Non-pigmented ciliary epithelial cell (primary cell): ENCODE measurements around the gene FCHSD2.
"Not testable (repeated sequence)": the region's sequence is repeated elsewhere in the genome, so short reads cannot be mapped to it uniquely, and the experiment has no call there.

Experiments used
- DNase-seq: peaks from one replicate; pipeline ENCODE4 v3.0.0-alpha.2; 2010; ENCODE audit warnings: low read depth

Gene FCHSD2

DNA sequence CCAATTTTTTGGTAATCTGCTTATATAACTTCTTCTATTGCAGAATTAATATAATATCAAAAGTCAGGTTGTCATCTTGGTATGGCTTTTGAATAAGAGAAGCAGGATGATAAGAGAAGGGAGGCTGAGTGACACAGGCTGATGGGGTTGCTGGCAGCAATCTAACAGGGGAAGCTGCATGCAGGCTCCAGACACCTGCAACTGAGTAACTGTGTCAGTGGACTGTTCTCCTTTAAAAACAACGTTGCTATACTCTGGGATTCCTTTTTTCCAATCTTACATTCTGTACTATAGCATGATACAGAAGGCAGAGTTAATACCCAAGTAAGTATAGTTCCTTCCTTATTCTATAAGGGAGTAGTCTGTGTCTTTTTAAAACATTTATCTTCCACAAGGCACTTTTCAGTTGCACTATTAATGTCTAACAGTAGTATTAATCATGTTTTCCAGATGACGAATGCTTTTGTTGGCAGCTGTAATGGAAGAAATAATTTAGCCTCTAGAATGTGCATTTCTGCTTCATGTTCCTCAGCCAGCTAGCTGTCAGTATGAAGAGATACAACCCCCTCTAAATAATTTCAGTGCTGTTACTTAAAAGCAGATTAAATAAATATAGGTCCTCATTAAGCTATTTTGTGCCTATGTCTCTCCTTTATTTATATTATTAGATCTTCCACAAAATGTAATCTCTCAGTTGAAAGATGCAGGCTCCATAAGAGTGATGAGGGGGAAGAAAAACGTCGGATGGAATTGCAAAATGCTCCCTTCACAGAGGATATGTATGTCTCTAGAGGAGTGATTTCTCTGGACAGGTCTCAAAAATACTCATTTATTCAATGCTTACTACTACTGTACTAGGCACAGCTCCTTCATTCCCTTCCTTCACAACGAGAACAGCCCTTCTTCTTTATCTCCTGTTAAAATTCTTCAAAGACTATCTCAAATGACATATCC, 277.1 kb downstream of the FCHSD2 start:
- DNase-seq, result no peak

DNA sequence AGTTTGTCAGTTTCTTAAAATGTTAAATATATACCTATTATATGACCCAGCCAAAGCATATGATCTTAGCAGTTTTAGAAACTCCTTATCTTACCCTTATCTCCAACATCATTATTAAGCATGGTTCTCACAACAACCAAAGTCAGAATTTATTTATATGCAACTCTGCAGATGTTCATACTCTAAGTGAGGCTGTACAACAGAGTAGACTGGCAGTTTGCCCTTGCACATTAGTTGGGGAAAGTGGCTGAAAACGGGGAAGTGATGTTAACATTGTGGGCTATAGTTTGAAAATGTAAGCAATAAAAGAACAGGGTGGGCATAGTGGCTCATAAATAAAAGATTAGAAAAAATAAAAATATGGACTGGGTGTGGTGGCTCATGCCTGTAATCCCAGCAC, 278.2 kb downstream of the FCHSD2 start:
- DNase-seq, result no peak

DNA sequence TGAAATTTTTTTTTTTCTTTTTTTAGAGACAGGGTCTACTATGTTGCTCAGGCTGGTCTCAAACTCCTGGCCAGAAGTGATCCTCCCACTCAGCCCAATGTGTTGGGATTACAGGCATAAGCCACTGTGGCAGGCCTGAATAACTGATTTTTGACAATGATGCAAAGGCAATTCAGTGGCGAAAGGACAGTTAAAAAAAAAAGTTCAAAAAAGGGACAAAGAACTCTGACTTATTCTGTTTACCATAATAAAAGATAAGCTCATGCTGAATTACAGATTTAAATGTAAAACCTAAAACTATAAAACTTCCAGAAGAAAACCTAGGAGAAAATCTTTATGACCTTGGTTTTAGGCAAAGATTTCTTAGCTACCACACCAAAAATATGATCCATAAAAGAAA, 279.0 kb downstream of the FCHSD2 start:
- no peak for DNase-seq

DNA sequence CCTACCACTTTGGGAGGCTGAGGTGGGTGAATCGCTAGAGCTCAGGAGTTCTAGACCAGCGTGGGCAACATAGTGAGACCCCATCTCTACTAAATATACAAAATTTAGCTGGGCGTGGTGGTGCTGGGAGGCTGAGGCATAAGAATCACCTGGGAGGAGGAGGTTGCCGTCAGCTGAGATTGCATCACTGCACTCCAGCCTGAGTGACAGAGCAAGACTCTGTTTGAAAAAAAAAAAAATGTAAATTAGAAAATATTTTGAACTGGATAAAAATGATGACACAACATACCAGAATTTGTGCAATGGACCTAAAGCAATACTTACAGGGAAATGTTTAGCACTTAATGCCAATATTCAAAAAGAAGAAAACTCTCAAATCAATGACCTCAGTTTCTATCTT, 281.5 kb downstream of the FCHSD2 start:
- no peak for DNase-seq

DNA sequence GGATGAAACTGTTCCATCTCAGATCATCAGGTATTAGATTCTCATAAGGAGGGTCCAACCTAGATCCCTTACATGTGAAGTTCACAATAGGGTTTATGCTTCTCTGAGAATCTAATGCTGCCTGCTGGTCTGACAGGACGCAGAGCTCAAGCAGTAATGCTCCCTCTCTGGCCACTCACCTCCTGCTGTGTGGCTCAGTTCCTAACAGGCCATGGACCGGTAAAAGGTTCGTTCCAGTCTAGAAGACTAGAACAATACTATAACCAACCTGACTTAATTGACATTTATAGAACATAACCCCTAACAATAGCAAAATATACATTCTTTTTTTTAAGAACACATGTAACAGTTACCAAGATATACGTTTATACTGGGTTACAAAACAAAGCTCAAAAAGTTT, 282.1 kb downstream of the FCHSD2 start:
- DNase-seq, result no peak

DNA sequence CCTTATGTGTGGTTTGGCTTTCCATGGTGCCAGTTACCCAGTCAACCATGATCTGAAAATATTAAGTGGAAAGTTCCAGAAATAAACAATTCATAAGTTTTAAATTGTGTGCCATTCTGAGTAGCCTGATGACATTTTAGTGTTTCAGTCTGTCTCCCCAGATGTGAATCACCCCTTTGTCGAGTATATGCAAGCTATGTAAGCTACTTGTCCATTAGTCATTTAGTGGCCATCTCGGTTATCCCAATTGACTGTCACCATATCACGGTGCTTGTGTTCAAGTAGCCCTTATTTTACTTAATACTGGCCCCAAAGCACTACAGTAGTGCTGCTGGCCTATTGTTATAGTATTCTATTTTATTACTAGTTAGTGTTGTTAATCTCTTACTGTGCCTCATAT, 283.0 kb downstream of the FCHSD2 start:
- no peak for DNase-seq

DNA sequence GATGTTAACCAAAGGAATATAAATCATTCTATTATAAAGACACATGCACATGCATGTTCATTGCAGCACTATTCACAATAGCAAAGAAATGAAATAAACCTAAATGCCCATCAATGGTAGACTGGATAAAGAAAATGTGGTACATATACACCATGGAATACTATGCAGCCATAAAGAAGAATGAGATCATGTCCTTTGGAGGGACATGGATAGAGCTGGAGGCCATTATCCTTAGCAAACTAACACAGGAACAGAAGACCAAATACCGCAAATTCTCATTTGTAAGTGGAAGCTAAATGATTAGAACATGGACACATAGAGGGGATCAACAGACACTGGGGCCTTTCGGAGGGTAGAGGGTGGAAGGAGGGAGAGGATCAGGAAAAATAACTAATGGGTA, 283.9 kb downstream of the FCHSD2 start:
- DNase-seq, result not testable (repeated sequence)

DNA sequence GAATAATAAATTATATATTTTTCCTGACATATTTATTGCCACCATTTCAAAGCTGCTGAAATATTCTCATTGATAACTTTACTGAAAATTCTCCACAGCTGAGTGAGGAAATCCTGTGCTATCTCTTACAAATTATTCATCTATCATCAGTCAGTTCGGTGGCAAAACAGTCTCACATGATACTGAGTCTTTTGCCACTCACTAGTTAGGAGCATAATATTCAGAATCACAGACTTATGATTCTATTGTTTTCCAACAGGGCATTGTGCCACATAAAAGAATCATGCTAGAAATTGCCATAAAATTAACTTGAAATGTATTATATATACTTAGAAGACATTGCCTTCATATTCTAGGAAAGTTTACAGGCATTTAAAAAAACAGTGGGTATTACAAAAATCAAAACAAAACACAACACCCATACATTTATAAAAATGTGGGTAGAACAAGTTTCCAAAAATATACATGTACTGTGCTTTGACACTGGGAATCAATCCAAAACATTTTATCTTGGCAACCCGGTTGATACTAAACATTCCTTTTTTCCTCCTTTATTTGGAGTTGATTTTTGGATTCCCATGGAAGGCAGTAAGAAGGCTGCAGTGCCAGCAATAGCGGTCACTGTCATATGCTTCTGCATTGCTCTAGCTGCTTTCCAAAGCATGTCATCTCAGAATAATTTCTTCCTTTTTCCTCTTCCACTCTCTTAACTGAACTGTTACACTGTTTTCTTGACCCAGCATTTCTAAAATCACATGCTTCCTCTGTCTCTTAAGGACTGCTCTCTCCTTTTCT, 285.4 kb downstream of the FCHSD2 start:
- no peak for DNase-seq

DNA sequence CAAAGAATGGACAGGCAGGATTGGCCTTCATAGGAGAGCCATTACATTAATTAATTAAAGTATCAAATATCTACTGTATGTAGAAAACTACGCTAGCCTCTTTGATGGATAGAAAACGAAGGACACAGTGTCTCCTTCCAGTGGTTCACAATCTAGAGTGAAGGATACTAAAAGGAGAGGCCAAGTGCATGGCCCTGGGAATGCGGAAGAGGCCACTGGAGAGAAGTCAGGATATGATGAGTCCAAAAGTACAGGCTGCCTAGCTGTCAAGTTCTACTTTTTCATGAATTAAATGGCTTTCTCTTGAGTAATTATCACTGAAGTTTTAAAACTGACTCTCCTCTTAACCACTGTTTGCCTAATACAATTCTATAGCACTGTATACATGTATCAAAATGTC, 286.1 kb downstream of the FCHSD2 start:
- no peak for DNase-seq

DNA sequence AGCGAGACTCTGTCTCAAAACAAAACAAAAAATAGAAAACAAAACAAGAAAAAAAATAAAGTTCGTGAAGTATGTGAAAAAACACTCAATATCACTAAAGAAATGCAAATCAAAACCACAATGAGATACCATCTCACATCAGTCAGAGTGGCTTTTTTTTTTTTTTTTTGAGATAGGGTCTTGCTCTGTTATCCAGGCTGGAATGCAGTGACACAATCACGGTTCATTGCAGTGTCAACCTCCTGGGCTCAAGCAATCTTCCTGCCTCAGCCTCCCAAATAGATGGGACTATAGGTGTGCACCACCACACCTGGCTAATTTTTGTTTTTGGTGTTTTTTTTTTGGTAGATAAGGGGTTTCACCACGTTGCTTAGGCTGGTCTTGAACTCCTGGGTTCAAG, 290.4 kb downstream of the FCHSD2 start:
- DNase-seq, result no peak

DNA sequence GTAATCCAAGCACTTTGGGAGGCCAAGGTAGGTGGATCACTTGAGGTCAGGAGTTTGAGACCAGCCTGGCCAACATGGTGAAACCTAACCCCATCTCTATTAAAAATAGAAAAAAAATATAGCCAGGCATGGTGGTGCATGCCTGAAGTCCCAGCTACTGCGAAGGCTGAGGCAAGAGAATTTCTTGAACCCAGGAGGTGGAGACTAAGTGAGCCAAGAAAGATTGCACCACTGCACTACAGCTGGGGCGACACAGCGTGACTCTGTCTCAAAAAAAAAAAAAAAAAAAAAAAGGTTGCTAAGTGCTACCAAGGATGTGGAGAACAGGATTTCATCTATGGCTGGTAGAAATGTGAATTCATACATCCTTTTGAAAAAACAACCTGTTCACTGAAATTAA, 291.3 kb downstream of the FCHSD2 start:
- no peak for DNase-seq

DNA sequence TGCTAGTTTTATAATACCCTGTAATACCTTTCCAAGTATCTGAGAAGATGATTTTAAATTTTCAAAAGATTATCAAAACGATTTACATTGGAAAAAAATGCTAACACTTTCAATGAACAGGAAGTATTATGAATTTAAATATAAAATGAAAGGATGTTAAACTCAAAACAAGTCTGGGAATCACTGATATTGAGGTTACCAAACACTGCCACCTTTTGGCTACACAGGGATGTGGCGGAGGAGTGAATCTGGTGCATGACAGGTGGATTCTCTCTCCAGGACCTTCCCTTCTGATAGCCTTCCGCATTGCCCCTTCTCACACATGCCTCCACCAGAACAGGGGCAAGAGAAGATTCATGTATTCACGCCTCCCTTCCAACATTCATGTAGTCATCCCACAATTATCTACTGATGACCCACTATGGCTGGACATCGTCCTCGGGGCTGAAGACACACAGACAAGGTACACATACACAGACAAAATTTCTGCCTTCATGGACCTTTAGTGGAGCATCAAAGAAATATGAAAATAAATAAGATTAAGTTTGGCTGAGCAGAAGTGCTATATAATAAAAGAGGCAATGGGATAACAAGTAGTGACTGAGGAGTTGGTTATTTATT, 293.2 kb downstream of the FCHSD2 start:
- DNase-seq, result no peak

DNA sequence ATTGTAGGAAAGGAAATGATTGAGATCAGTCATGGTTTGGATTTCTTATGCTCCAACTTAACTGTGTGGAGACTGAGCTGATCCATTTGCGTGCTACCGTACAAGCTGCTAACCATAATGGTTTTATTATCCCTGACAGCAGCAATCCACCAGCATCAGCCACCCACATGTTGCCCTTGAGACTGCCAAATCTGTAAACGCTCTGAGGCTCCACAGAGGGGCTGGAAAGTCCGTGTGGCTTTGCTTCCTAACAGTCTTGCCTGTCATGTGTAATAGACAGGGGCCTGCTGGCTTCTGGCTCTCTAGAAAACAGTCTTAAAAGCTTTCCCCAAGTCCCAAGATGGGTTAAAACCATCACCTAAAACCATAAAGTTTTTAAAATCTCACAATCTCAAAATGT, 297.8 kb downstream of the FCHSD2 start:
- no peak for DNase-seq

DNA sequence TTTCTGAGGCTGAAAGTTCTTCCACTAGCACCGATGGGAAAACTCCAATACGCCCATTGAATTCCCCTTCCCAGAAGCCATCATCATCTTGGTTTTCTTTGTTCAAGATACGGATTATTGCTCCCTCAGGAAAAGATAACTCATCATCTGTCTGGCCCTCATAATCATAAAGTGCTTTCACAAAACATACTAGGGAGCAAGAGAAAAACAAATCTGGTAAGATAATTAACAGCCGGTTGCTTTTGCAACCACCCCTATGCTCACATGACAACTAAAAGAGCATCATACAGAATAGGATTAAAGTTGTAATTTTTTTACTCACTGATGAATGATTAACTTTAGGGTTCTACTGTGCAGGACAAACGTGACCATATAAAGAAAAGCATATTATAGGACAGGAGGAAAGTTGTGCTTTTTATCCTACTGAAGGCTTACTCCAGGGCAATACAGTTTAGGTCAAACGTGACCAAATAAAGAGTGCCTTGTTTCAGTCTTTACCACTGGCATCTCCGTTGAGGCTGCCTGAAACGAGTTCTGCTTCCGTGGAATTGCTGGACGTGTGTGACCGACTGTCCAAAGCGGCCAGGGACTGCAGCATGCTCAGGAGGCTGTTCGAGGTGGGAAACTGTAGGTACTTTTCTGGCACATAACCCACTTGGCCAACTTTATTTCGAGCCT, 299.3 kb downstream of the FCHSD2 start:
- no peak for DNase-seq

DNA sequence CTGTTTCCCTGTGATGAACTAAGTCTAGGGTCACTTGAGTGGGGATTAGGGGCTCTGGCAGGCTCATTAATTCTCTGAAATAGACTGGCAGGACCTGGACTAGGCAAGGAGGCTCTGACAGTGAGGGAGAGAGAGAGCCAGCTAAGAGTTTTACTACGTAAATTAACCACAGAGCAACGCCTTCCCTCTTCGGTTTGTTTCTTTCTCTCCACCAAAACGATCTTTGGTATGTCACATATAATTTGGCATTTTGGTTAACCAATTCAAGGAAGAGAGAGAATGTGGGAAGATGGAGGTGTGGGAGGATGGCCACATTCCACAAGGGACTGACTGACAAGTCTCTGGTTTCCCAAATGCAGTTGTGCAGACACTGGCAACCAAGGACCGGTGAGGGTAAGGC, 300.0 kb downstream of the FCHSD2 start:
- DNase-seq, result no peak

DNA sequence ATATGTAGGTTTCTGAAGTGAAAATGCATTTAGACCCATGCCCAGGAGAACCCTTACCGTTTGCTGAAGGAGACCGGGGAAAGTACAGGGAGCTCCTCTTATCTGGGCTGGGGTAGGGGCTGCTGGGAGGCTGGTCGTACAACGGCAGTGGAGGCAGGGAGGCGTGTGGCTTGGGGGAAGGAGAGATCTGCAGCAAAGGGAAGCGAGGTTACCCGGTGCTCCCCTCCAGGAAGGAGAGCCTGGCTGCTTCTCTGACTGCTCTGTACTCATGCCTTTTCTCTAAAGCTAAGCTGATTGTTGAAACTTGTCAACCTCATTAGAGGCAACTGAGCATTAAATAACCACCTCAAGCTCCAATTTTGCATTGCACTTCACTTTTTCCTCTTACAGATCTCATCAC, 300.7 kb downstream of the FCHSD2 start:
- DNase-seq, result no peak

DNA sequence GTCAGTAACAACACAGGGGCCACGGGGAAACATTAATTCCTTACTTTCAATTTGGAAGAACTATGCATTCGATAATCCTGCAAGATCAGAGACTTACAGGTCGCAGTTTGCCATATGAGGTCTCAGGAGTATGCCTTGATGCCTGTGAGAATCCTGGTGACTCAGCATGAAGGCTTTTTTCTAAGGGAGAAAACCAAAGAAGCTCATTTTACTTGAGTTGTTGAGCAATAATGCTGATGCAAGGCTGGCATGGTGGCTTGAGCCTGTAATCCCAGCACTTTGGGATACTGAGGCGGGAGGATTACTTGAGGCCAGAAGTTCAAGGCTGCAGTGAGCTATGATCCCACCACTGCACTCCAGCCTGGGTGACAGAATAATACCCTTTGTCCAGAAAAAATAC, 301.3 kb downstream of the FCHSD2 start:
- peak; percentile 85 for DNase-seq

DNA sequence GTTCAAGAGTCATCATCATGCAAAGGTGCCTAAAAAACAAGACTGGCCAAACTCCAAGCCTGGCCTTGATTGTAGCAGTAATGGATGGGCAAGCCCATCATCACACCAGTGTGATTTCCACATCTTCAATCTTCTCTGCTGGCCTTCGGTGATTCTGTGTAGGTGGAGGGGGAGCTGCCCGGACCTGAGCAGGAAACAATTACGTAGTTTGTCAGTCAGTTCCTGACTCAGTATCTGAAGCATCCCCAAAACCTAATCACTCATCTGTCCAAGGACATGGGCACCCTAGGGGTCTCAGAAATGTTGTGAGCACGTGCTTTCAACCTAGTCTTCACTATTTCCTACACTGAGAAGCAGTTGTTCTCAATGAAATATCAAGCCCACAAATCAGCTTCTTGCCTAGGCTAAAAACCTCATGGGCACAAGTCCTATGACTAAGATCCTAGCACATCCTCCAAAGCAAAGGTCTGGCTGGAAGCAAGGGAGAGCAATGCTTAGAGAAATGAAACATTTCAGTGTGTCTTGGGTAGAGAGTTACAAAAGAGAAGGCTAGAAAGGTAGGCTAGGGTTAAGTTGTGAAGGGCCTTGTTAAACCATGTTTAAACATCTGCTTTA, 303.3 kb downstream of the FCHSD2 start:
- DNase-seq, result no peak

DNA sequence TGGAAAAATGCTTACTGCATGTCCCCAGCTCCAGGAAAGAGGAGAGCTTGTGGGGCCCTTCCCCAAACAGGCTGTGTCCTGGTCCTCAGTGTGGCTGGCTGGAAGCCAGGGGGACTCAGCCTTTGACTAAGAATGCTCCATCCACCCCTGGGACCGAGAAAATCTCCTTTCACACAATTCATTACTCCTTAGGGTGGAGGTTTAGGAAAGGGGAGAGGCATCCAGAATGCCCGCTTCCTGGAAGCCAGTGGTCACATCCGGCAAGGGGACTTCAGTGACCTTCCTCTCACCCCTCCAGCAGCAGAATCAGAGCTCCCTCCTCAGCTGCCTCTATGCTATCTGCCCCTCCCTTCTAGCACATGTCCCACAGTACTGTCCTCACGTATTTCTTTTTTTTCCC, 306.0 kb downstream of the FCHSD2 start:
- no peak for DNase-seq

DNA sequence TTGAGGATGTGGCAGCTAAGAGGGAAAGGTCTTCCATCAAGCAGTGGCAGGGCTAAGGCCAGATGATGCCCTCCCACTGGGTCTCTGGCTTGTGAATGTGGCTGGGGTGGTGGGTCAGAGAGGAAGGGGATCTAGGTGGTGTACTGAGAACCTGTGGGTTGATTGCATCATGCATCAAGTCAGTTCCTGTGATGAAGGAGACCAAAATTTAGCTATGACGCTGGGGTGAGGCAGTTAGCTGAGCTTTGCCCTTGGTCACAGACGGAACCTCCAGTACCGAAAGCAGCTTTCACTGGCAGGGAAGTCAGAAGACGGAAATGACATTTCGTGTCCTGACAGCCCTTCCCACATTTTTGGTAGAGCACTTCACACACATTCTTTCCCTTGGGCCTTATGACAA, 307.2 kb downstream of the FCHSD2 start:
- no peak for DNase-seq

DNA sequence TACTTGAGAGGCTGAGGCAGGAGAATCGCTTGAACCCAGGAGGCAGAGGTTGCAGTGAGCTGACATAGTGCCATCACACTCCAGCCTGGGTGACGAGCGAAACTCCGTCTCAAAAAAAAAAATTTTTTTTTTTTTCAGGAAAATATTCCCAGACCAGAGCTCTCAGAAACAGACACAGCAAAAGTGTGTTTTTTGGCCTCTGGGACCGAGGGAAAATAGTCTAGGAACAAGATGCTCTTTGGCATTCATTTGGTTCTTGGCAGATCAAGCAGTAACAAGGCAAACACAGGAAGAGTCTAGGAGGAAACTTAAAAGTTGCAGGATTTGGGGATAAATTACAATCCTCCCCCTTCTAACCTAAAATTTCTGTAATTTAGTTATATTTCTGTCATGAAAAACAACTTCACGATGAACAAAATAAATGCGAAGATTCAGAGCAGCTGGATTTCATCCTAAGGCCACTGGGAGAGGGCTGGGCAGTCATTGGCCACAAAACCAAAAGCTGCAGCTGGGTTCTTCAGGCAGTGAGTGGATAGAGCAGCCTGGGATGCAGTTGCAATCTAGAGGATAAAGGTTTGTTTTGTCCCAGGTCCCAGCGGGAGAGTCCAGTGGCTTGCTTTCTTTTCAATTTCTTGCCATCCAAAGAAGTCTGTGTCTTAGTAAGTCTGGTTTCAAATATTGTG, 308.2 kb downstream of the FCHSD2 start:
- DNase-seq, result no peak
